Measurements from ENCODE around the gene APRT.
"Not testable (repeated sequence)": the region's sequence is repeated elsewhere in the genome, so short reads cannot be mapped to it uniquely, and the experiment has no call there.

The APRT gene

DNA sequence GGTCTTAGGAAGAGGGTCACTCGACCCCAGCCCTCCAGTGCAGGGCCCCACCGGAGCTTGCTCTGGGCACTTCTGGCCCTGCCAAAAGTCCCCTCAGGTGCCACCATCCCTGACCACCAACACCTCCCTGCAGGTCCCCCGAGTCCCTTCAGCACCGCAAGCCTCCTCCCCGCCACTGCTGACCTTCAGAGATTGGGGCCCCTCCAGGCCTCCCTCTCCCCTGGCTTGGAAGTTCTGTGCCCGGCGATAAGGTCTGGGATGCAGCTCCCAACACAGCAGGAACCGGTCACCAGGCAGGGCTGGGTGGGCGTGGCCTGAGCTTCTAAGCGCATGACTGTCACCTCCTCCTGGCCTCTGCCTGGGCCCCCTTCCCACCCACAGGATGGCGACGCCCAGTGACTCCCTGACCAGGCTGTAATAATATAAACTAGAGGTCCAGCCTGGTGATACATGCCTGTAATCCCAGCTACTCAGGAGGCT is 37.9 kb downstream of the APRT start:
- no peak for DNase-seq (ENCODE audit: low read depth in 1 of 2, low spot score in 1 of 2)

DNA sequence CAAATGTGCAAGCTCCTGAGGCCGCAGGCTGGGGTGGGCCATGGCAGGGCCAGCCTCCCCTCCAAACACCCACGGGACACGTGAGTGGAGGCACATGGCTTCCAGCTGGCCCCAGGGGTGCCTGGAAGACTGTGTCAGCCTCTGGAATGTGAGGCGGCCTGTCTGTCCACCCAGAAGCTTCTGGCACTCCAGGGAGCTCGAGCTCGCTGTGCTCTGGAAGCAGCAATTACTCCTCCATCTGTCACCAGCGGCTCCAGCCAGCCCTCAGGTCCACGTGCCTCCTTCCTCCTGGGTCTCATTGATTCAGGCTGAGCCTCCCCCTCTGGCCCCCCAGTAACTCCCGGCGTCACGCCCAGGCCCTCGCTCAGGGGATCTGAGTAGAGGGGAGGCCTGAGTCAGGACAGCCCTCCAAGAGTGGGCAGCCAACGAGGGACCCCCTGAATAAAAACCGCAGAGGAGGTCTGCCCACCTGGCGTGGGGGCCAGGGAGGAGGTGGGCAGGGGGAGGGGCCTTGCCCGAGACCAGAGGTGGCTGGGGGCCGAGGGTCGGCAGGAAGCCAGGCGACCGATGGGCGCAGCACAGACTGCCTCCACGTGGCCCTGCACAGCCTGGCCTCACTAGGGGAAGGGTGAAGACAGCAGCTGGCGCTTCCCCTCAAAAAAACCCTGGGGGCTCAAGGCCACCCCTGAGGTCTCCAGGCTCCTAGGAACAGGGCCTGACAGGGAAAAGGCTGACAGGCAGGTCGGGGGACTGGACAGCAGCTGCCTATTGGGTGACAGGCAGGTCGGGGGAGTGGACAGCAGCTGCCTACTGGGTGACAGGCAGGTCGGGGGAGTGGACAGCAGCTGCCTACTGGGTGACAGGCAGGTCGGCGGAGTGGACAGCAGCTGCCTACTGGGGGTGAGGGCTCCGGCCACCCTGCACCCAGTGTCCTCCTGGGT is 38.6 kb downstream of the APRT start:
- no peak for DNase-seq (ENCODE audit: low read depth in 1 of 2, low spot score in 1 of 2)

DNA sequence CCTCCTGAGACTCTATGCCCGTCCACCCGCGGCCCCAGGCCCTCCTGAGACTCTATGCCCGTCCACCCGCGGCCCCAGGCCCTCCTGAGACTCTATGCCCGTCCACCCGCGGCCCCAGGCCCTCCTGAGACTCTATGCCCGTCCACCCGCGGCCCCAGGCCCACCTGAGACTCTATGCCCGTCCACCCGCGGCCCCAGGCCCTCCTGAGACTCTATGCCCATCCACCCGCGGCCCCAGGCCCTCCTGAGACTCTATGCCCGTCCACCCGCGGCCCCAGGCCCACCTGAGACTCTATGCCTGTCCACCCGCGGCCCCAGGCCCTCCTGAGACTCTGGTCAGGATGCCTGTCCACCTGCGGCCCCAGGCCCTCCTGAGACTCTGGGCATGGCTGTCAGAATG is 39.9 kb downstream of the APRT start:
- not testable (repeated sequence) for DNase-seq (ENCODE audit: low read depth in 1 of 2, low spot score in 1 of 2)

DNA sequence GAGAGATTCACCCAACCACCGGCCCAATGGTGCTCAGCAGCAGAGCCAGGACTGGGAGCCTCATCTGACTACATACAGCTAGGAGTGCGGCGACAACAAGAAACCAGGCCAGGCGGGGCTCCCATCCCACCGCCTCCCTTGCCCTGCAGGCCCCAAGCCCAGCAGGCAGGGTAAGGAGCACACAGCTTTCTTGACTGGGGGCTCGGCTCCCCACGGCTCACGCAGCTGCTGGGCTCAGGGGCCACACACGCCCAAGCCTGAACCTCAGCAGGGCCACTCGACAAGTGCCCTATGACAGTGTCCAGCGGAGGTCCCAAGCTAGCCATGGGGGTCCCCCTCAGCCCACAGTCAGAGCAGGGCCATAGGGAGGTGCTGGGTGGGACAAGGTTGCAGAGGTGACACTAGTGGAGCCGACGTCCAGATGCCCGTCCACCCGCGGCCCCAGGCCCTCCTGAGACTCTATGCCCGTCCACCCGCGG is 40.4 kb downstream of the APRT start:
- DNase-seq (ENCODE audit: low read depth in 1 of 2, low spot score in 1 of 2): no peak

DNA sequence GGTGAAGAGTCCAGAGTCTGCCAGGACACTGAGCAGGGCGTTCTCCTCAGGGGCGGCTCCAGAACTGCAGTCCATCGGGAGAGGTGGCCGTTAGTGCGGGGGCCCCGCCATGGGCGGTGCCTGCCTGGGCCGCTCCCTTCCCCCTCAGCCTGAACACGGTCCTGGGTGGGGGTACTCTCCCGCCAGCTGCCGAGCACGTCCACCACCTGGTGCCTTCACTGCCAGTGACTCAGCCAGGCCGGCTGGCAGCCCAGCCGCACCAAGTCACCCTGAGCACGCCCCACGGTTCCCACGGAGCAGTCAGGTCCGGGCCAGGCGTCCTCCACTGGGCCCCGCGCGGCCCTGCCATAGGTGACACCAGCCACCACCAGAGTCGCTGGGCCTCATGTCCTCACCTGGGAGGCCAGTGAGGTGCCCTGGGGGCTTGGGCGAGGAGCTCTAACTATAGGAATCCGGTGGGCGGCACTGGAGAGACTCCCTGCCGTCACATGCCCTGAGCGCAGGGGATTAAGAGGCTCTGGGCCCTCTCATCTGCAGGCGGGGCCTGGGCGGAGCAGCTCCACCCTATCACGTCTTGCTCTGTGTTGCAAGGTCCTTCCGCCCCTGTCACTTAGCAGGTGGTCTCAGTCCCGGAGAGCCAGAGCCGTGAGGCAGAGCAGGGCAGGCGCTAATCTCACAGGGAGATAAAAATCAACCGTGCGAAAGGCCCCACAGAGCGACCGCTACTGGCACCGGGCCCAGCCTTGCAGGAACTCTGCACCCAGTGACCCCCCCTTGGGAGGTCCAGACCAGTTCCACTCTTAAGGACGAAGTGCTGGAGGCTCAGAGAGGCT is 41.1 kb downstream of the APRT start:
- no peak for DNase-seq (ENCODE audit: low read depth in 1 of 2, low spot score in 1 of 2)

DNA sequence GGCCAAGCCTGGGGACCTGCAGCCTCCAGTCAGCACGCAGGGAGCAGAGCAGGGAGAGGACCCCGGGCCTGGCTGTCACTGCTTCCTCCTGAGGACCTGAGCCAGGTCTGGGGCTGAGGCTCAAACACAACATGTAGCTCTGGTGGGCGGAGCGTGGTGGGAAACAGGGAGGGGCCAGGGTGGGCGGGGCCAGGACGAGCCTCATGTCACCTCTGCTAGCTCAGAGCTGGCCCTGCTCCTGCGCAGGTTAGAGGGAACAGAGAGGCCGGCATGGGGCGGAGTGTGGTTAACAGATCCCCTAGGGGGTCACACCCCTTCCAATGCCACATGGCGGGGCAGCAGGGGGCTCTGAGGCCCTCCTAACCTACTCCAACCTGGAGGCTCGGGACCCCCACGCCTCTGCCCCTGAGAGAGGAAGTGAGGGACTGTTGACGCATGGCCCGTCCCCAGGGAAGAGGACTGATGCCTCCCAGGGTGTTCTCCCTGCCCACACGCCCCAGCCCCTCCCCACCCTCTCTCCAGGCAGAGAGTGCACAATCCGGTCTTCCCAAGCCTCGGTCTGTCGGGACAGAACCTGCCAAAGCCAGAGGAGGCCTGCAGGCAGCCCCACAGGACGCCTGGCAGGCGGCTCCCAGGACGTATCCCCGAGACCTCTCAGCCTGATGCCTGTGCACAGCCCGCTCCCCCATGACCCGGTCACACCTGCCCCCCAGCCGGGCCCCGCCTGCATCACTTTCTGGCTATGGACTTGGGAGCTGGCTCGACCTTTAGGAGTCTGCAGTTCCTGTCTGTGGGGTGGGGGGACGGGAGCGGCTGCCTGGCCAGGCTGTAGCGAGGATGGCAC is 41.9 kb downstream of the APRT start:
- no peak for DNase-seq (ENCODE audit: low read depth in 1 of 2, low spot score in 1 of 2)

DNA sequence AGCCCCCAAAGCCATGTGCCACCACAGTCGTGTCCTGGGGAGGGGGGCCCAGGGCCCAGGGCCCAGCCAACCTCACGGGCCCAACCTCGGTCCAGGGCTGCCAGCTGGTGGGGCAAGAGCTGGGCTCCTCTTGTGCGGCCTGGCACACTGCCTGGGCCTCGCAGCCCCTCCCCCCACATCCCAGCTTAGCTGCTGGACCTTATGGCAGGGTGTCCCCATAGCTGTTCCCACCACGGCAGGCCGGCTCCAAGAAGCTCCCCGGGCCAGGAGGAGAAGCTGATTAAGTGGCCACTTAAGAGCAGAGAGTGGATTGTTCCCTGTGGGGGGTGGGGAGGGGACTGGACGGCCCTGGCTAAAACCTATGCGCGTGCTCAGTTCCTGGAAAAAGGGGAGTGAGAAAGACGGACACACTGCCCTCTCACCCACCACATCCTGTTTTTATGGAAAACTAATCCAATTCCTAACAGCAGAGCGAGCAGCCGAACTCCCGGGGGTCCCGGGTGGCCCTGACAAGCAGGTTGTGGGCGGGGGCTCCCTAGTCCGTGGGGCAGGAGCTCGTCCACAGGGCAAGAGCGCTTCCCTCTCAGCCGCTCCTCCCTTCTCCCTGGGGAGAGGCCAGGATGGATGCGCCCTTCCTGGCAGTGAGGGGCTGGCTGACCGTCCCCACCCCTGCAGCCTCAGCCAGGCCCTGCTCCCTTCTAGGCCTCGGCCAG is 43.5 kb downstream of the APRT start:
- DNase-seq (ENCODE audit: low read depth in 1 of 2, low spot score in 1 of 2): no peak

DNA sequence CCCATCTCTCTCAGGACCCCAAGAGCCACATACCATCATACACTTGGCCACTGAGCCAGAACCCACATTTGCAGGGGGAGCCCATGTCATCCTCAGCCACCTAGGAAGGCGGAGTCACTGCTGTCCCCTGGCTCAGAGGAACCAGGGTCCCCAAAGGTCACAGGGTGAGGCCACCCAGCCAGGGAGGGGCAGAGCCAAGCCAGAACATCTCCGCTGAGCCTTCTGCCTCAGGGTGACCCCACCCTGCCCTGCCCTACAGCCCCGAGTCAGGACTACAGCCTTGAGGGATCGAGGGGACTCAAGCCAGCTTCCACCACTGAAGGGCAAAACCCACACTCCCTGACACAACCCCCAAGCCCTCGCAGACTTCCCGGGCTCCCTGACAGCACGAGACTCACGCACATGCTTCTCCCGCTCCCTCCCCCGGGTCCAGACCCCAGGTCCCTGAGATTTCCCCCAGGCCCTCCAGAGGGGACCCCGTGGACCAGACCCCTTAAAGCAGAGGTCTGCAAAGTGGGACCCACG is 44.1 kb downstream of the APRT start:
- no peak for DNase-seq (ENCODE audit: low read depth in 1 of 2, low spot score in 1 of 2)

DNA sequence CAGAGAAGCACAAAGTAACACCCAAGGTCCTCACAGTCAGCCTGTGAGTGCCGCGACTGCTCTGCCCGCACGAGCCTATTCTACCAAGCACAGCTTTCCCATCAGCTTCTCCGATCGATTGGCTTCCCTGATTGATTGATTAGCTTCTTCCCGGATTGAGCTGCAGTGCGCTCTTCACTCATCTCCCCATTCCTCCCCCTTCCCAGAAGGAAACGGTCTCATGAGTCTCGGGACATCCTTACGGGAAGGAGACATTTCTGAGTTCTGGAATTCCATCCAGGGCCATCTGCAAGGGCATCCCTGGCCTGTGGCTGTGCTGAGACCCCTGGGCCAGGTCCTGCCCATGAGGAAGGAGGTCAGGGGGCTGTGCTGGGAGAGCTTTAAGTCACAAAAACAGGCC is 44.8 kb downstream of the APRT start:
- DNase-seq (ENCODE audit: low read depth in 1 of 2, low spot score in 1 of 2): no peak

DNA sequence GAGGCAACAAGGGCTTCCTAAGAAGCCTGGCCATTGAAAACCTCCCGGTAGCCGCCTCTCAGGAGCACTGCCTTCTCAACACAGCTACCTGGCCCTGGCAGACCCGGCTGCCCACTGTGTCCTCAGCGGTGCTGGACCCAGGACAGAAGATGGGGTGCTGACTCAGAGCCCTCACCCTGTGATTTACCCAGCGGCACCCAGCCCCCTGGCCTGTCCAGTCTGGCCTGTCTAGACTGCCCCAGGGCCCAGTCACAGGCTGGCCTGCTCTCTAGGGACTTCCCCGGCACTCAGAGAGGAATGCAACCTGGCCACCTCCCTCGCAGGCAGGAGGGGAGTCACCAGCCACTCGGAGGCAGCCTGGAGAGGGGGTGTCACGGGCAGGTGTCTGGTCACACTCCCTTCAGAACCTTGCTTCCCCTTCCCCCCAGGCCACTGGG is 46.8 kb downstream of the APRT start:
- DNase-seq (ENCODE audit: low read depth in 1 of 2, low spot score in 1 of 2): no peak

DNA sequence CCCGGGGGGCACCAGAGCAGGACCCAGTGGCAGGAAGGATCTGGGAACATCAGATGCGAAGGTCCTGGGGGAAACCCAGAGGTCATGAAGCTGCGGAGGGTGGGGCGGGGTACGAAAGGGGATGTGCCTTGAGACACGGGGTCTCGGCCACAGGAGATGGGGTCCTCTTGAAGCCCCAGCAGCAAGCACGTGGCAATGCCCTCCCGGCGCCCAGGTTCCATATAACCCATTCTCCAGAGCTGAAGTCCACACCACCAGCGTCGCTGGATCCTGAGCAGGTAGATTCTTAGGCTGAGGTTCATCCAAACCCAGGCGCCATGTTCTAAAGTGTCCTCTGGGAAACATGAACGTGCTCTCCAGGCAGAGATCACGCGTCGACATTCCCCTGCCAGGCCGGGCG is 47.6 kb downstream of the APRT start:
- DNase-seq (ENCODE audit: low read depth in 1 of 2, low spot score in 1 of 2): no peak

DNA sequence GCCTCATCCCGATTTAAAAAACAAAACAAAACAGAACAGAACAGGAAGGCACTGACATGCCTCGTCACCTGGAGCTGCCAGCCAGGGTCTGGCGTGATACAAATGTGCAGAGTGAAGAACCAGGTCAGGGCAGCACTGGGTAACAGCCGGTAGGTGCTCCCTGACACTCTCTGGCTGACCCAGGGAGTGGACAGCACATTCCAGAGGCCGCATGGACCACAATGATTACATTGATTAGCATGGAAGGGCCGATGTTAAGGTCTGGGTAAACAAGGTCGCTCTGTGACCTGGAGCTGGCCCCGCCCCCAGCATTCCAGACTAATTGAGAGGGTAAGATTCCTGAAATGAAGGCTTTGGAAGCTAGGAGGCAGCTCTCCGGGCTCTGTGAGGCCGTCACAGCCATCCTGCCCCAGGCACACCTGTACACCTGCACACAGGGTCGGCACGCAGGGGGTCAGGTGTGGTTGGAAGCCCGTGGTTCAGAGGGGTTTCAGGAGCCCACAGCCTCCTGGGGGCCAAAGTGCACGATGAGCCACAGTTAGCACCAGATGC is 48.1 kb downstream of the APRT start:
- no peak for DNase-seq (ENCODE audit: low read depth in 1 of 2, low spot score in 1 of 2)

DNA sequence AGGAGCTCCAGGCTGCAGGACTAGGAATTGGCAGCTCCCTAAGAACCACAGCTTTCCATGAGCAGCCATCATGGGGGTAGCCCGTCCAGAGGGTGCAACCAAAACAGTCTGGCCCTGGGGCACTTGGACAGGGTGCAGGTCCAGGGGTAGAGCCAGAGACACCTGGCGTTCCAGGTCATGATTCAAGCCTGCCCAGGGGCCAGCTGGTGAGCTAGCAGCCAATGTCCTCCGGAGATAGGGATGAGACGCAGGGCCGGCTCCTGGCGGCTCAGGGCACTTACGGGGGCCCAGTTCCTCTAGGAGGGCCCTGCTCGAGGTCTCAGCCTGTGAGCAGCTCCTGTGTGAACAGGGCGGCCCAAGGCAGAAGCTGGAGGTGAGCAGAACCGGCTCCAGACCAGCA is 48.8 kb downstream of the APRT start:
- DNase-seq (ENCODE audit: low read depth in 1 of 2, low spot score in 1 of 2): no peak

DNA sequence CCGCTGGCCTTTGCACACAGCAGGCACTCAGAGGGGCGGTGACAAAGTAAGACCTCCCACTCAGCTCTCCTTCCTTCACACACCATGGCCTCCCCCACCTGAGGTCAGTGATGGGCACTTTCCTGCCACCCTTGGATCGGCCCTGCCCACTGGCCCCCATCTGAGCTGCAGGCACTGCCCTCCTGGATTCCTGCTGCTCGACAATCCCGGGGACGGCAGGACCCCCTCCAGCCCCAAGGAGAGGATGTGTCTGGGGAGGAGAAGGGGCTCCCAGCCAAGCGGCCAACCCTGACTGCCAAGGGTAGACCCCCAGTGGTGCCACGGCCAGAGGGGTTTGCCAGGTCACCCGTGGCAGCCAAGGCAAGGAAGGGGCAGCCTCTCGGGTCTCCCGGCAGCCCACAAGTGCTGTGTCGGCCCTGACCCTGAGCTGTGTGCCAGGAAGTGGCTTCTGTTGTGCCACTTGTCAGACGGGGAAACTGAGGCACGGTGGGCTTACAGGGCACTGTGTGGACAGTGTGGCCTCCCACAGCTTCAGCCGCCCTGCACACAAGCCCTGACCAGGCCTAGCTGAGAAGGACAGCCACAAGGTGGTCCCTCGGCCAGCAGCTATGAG is 49.4 kb downstream of the APRT start:
- no peak for DNase-seq (ENCODE audit: low read depth in 1 of 2, low spot score in 1 of 2)

DNA sequence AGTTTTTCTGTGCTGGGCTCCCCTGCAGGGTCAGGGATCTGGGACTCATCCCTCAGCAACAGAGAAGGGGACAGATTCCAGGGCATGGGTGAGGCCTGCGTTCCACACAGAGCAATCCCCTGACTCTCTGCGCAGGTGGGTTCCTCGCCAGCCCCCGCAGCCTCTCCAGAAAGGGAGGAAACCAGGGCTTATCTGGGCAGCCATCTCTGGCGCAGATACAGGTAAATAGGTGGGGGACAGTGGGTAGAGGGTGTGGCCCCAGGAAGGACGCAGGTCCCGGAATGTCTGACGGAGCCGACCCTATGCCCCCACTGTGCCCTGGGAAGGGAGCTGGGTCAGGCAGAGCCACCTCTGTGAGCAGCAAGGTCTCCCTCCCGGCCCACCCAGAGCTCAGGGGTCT is 49.9 kb downstream of the APRT start:
- no peak for DNase-seq (ENCODE audit: low read depth in 1 of 2, low spot score in 1 of 2)

DNA sequence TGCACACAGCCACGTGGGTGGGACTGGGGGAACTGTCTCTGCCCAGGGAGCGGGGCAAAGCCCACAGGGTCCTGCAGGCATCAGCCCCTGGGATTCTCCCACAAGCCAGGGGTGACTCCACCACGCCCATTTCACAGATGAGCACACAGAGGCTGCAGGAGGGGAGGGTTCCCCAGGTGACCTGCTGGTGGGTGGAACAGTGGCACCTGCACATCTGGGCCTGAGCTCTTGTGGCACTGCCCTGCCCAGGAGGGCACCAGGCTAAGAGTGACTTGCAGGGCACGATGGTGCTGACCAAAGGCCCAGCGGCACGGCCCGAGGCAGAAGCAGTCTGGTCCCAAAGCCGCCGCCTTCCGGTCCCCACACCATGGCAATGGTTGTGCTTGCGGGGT is 50.6 kb downstream of the APRT start:
- no peak for DNase-seq (ENCODE audit: low read depth in 1 of 2, low spot score in 1 of 2)

DNA sequence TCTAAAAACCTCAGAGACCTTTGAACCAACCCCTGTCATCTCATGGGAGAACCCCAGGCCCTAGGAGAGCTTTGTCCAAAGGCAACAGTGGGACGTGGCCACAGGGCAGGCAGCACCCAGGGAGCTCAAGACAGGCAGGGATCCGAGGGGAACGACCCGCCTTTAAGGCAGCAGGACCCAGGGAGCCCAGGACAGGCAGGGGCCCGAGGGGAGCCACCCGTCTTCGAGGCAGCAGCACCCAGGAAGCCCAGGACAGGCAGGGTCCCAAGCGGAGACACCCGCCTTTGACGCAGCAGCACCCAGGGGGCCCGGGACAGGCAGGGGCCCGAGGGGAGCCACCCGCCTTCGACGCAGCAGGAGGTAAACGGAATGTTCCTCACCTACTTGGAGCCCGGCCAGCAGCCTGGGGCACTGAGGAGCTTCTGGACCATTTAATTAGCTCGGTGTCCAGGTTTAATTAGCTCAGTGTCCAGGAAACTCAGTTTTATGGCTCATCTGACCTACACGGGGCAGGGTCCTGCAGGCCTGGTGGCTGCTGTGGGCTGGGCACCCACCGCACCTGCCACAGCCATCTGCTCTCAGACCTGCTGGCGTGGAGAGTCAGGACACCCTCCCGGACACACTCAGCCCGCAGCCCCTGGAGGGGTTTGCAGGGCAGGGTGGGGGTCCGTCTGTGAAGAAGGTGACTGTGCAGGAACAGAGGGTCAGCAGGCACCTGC is 51.1 kb downstream of the APRT start:
- DNase-seq (ENCODE audit: low read depth in 1 of 2, low spot score in 1 of 2): no peak

DNA sequence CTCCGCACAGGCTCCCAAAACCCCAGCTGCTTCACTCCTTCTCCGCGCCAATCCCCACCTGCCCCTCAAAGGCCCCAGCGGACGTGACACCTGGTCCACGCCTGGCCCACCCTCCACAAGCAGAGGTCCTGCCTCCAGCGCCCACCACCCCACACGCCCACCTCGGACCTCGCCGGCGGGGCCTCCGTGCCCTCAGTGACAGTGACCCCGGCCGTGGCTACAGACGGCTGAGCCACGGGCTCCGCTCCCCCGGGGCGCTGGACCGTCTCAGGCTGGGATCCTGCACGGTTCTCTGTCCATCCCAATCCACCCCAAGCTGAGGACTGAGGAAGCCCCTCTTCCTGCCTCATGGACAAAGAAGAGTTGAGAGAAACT is 51.8 kb downstream of the APRT start:
- no peak for DNase-seq (ENCODE audit: low read depth in 1 of 2, low spot score in 1 of 2)

All from stimulated activated CD4-positive, alpha-beta T cell treated with anti-CD3 and anti-CD28 coated beads, Interleukin-15, amount 100 ng/mL, for 1 hour (primary cell).